GM18873 (cell line): ENCODE measurements around the gene DLGAP1.
"Not testable (repeated sequence)": the region's sequence is repeated elsewhere in the genome, so short reads cannot be mapped to it uniquely, and the experiment has no call there.

Experiments
- ATAC-seq: cut with Tn5 transposase; IDR thresholded peaks from one replicate; pipeline ENCODE4 v1.9.1; 2021; ENCODE audit warnings: mild to moderate bottlenecking, moderate library complexity, moderate number of reproducible peaks; ENCODE audit not compliant: unreplicated experiment, low FRiP score

DLGAP1 gene

GRCh38 chr18:3653851-3654441 lies 801.2 kb downstream of the DLGAP1 start:
- no peak for ATAC-seq

GRCh38 chr18:3653263-3653850 lies 801.8 kb downstream of the DLGAP1 start:
- no peak for ATAC-seq

- ATAC-seq, result no peak
Observed at GRCh38 chr18:3652380-3653262, 802.5 kb downstream of the DLGAP1 start.

- ATAC-seq, result no peak
Observed at GRCh38 chr18:3651266-3651665, 803.8 kb downstream of the DLGAP1 start.

GRCh38 chr18:3650521-3651042 lies 804.5 kb downstream of the DLGAP1 start:
- not testable (repeated sequence) for ATAC-seq

GRCh38 chr18:3649633-3650426 lies 805.3 kb downstream of the DLGAP1 start:
- ATAC-seq, result no peak

GRCh38 chr18:3649135-3649632 lies 805.9 kb downstream of the DLGAP1 start:
- ATAC-seq, result no peak

GRCh38 chr18:3648641-3649040 lies 806.5 kb downstream of the DLGAP1 start:
- ATAC-seq, result no peak

- ATAC-seq, result no peak
Observed at GRCh38 chr18:3648200-3648599, 806.9 kb downstream of the DLGAP1 start.

GRCh38 chr18:3647636-3648035 lies 807.5 kb downstream of the DLGAP1 start:
- ATAC-seq, result no peak

GRCh38 chr18:3645384-3646156 lies 809.5 kb downstream of the DLGAP1 start:
- no peak for ATAC-seq

GRCh38 chr18:3634250-3634939 lies 820.7 kb downstream of the DLGAP1 start:
- no peak for ATAC-seq

GRCh38 chr18:3631887-3632286 lies 823.2 kb downstream of the DLGAP1 start:
- ATAC-seq, result no peak

GRCh38 chr18:3626929-3627458 lies 828.1 kb downstream of the DLGAP1 start:
- ATAC-seq, result no peak

GRCh38 chr18:3625742-3626091 lies 829.4 kb downstream of the DLGAP1 start:
- no peak for ATAC-seq

- ATAC-seq, result no peak
Observed at GRCh38 chr18:3624935-3625741, 830.0 kb downstream of the DLGAP1 start.

- ATAC-seq, result no peak
Observed at GRCh38 chr18:3624546-3624934, 830.6 kb downstream of the DLGAP1 start.
